ENCODE results near the gene CRY2. TPM values are rescaled to one million over a fixed set of nuclear protein-coding genes. Genes with fewer than 3 reads are reported as not detected.
"Not testable (repeated sequence)": the region's sequence is repeated elsewhere in the genome, so short reads cannot be mapped to it uniquely, and the experiment has no call there.

Gene CRY2
- total RNA-seq, 4 donors from 2014 or later, result 5.6 to 21.0 (median 13.4) TPM

DNA sequence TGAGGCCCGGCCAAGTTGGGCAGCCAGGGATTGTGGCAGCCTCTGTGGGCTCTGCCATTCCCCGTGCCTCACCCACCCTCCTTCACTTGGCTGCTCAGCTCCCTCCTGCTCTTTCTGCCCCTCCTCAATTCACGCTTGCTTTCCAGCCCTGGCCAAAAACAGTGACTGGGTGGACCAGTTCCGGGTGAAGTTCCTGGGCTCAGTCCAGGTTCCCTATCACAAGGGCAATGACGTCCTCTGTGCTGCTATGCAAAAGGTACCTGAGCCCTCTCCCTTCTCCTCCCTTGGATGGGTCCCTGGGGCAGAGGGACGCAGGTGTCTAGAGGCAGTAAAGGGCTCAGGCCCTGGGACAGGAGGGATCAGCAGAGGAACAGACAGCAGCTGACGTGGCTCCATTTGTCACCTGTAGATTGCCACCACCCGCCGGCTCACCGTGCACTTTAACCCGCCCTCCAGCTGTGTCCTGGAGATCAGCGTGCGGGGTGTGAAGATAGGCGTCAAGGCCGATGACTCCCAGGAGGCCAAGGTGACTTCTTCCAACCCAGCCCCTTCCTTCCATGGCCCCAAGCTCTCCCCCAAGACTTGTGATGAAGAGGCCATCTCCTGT is 57.1 kb downstream of the CRY2 start:
- Histone ChIP-seq H3K27ac (no peak overlapping the region), H3K4me1 (peaks cover 12 to 44% (median 20%) of the 10 kb centered on the region in 3 donors), H3K9me3 (no peaks in the 10 kb centered on the region), H3K27me3 (peaks cover 0 to 18% (median 0%) of the 10 kb centered on the region in 4 donors), H3K4me3 (no peak overlapping the region), H3K36me3 (peaks cover 0 to 7% (median 5%) of the 10 kb centered on the region in 3 donors)
- no peak for TF ChIP-seq POLR2A (IDR thresholded peaks at IDR 0.05)
- TF ChIP-seq, protein P1, sequence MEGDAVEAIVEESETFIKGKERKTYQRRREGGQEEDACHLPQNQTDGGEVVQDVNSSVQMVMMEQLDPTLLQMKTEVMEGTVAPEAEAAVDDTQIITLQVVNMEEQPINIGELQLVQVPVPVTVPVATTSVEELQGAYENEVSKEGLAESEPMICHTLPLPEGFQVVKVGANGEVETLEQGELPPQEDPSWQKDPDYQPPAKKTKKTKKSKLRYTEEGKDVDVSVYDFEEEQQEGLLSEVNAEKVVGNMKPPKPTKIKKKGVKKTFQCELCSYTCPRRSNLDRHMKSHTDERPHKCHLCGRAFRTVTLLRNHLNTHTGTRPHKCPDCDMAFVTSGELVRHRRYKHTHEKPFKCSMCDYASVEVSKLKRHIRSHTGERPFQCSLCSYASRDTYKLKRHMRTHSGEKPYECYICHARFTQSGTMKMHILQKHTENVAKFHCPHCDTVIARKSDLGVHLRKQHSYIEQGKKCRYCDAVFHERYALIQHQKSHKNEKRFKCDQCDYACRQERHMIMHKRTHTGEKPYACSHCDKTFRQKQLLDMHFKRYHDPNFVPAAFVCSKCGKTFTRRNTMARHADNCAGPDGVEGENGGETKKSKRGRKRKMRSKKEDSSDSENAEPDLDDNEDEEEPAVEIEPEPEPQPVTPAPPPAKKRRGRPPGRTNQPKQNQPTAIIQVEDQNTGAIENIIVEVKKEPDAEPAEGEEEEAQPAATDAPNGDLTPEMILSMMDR (IDR thresholded peaks at IDR 0.05), result no peak
- 65 to 71% methylated on average over 12 to 14 of the region's 15 CpGs for WGBS, 2 donors
- DNase-seq, result no peak
- intact Hi-C loops (cut with DNase I), result no loop called here

DNA sequence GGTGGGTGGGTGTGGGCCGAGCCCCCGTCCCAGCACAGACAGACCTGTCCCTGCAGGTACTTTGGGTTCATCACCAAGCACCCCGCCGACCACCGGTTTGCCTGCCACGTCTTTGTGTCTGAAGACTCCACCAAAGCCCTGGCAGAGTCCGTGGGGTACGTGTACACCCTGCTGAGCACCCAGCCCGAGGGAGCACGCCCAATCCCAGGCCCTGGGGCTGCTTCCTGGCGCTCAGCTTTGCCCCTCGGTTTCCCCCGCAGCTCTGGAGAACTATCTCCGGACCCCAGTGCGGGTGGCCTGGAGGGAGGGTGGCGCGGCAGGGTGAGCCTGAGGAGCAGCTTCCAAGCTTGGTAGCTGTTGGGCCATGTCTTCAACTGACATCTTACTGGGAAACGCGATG is 57.8 kb downstream of the CRY2 start:
- TF ChIP-seq POLR2A (IDR thresholded peaks at IDR 0.05), result no peak
- TF ChIP-seq, protein P1 (IDR thresholded peaks at IDR 0.05), result no peak
- intact Hi-C loops (cut with DNase I), result no loop called here
- no peaks in the 10 kb centered on the region for H3K9me3 ChIP-seq
- peaks cover 2 to 14% (median 10%) of the 10 kb centered on the region in 3 donors for H3K36me3 ChIP-seq
- peaks cover 9 to 38% (median 18%) of the 10 kb centered on the region in 3 donors for H3K4me1 ChIP-seq
- no peak for DNase-seq
- no peak overlapping the region for H3K4me3 ChIP-seq
- H3K27ac ChIP-seq, result no peak overlapping the region
- H3K27me3 ChIP-seq, result peaks cover 0 to 11% (median 0%) of the 10 kb centered on the region in 4 donors
- 93 to 100% methylated on average over 4 to 5 of the region's 19 CpGs for WGBS, 2 donors

DNA sequence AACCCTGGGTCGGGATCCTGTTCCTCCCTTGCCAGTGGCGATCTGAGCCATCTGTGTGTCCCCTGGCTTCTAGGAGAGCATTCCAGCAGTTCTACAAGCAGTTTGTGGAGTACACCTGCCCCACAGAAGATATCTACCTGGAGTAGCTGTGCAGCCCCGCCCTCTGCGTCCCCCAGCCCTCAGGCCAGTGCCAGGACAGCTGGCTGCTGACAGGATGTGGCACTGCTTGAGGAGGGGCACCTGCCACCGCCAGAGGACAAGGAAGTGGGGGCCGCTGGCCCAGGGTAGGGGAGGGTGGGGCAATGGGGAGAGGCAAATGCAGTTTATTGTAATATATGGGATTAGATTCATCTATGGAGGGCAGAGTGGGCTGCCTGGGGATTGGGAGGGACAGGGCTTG is 58.3 kb downstream of the CRY2 start:
- H3K9me3 ChIP-seq; H3K27ac ChIP-seq; DNase-seq; H3K4me3 ChIP-seq; H3K27me3 ChIP-seq; intact Hi-C loops (cut with DNase I): not testable (repeated sequence)
- Histone ChIP-seq H3K36me3 (peaks cover 7 to 19% (median 15%) of the 10 kb centered on the region in 3 donors), H3K4me1 (peaks cover 7 to 33% (median 14%) of the 10 kb centered on the region in 3 donors)
- no CpG with 5 or more reads among the region's 6 CpGs for WGBS, 2 donors

DNA sequence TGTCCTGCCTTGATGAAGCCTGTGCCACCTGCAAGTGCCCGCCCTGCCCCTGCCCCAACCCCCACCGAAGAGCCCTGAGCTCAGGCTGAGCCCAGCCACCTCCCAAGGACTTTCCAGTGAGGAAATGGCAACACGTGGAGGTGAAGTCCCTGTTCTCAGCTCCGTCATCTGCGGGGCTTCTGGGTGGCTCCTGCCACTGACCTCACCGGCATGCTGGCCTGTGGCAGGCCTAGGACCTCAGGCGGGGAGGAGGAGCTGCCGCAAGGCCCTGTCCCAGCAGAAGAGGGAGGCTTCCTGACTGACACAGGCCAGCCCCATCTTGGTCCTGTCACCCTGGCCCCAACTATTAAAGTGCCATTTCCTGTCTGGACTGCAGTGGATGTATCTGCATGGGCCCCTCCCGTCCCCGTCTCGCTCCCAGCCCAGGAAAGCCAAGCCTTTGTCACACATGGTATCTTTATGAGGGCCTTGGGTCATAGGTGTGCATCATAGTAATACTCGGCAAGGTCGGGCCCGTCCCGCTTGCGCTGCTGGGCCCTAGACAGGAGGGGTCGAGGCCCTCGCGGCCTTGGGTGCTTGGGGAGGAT is 58.9 kb downstream of the CRY2 start:
- Histone ChIP-seq H3K36me3 (peaks cover 9 to 25% (median 21%) of the 10 kb centered on the region in 3 donors), H3K27me3 (peaks cover 0 to under 1% (median 0%) of the 10 kb centered on the region in 4 donors), H3K4me3 (no peak overlapping the region), H3K27ac (no peak overlapping the region), H3K4me1 (peaks cover 3 to 27% (median 9%) of the 10 kb centered on the region in 3 donors), H3K9me3 (no peaks in the 10 kb centered on the region)
- intact Hi-C loops (cut with DNase I), result no loop called here
- 68% methylated on average over 11 of the region's 19 CpGs; no CpG with 5 or more reads in 1 of the 2 donors for WGBS, 2 donors
- DNase-seq, result no peak
- TF ChIP-seq, protein P1 (IDR thresholded peaks at IDR 0.05), result no peak
- no peak for TF ChIP-seq POLR2A (IDR thresholded peaks at IDR 0.05)

DNA sequence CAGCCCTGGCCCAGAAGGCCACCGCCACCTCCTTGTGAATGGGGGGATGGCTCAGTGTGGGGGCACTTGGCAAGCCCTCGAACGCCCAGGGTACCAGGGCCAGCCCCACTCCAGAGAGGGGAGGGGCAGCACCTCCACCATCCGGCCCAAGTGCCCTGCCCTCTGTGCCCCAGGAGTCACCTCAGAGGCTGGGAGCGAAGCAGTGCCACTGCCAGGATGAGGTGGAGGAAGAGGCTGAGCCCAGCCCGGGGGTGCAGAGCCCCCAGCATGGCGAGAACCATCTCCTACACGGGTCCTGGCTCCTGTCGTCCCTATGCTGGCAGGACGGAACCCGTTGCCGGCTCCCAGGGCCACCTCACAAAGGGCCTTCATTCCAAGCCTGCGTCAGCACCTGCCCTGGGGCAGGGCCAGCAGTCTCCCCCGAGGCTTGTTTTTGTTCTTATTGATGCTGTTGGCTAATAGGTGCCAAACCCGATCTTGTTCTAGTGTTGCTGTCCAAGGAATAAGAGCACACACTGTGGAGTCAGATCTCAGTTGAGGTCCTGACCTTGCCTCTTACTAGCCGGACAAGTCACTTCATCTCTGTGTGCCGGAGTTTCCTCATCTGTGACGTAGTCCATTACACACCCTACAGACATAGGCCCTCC is 59.8 kb downstream of the CRY2 start, which contains the start of gene FREY1:
TSS of gene FREY1 (minus strand) at position 307 of the 647 bp plus-strand sequence. CDS start at position 281, 26 bp downstream.
- Histone ChIP-seq H3K36me3 (peaks cover 9 to 34% (median 29%) of the 10 kb centered on the region in 3 donors), H3K27ac (no peak within 1 kb of the TSS), H3K4me1 (peaks cover 3 to 26% (median 9%) of the 10 kb centered on the region in 3 donors), H3K9me3 (no peaks in the 10 kb centered on the region), H3K4me3 (no peak within 1 kb of the TSS), H3K27me3 (no peaks in the 10 kb centered on the region)
- intact Hi-C loops (cut with DNase I), result no loop called here
- TF ChIP-seq, protein P1 (IDR thresholded peaks at IDR 0.05), result no peak
- no peak for TF ChIP-seq POLR2A (IDR thresholded peaks at IDR 0.05)
- 53 to 59% methylated on average over 5 to 16 of the region's 18 CpGs for WGBS, 2 donors
- no peak for DNase-seq

All from esophagus squamous epithelium (tissue), 5 donors.